GM21367 (cell line): ENCODE data around the gene RAB3GAP2.
"Not testable (repeated sequence)": the region's sequence is repeated elsewhere in the genome, so short reads cannot be mapped to it uniquely, and the experiment has no call there.

ENCODE experiments used
- ATAC-seq: cut with Tn5 transposase; IDR thresholded peaks from one replicate; pipeline ENCODE4 v1.9.1; 2021; ENCODE audit not compliant: unreplicated experiment

The RAB3GAP2 gene

GRCh38 chr1:220156620-220157146 lies 115.6 kb downstream of the RAB3GAP2 start:
- no peak for ATAC-seq

- no peak for ATAC-seq
Measured at GRCh38 chr1:220153147-220153546, 119.1 kb downstream of the RAB3GAP2 start.

GRCh38 chr1:220151454-220151853 lies 120.8 kb downstream of the RAB3GAP2 start:
- ATAC-seq: no peak

GRCh38 chr1:220149742-220150141 lies 122.5 kb downstream of the RAB3GAP2 start:
- no peak for ATAC-seq

- ATAC-seq: no peak
Measured at GRCh38 chr1:220144051-220144450, 128.2 kb downstream of the RAB3GAP2 start.

- ATAC-seq: no peak
Measured at GRCh38 chr1:220139966-220140365, 132.3 kb downstream of the RAB3GAP2 start.

- no peak for ATAC-seq
Measured at GRCh38 chr1:220137019-220137786, 135.1 kb downstream of the RAB3GAP2 start.

GRCh38 chr1:220135755-220136154 lies 136.5 kb downstream of the RAB3GAP2 start:
- no peak for ATAC-seq

GRCh38 chr1:220129479-220130210 lies 142.6 kb downstream of the RAB3GAP2 start:
- ATAC-seq: no peak

- no peak for ATAC-seq
Measured at GRCh38 chr1:220127076-220127475, 145.2 kb downstream of the RAB3GAP2 start.

- no peak for ATAC-seq
Measured at GRCh38 chr1:220124542-220124941, 147.7 kb downstream of the RAB3GAP2 start.

- ATAC-seq: no peak
Measured at GRCh38 chr1:220123889-220124288, 148.4 kb downstream of the RAB3GAP2 start.

GRCh38 chr1:220123066-220123465 lies 149.2 kb downstream of the RAB3GAP2 start:
- ATAC-seq: no peak

- no peak for ATAC-seq
Measured at GRCh38 chr1:220121791-220122530, 150.3 kb downstream of the RAB3GAP2 start.

- no peak for ATAC-seq
Measured at GRCh38 chr1:220119043-220119512, 153.2 kb downstream of the RAB3GAP2 start.

- no peak for ATAC-seq
Measured at GRCh38 chr1:220113136-220113695, 159.0 kb downstream of the RAB3GAP2 start.

GRCh38 chr1:220112600-220112999 lies 159.7 kb downstream of the RAB3GAP2 start:
- ATAC-seq: not testable (repeated sequence)

GRCh38 chr1:220110473-220110872 lies 161.8 kb downstream of the RAB3GAP2 start:
- not testable (repeated sequence) for ATAC-seq

GRCh38 chr1:220099826-220100225 lies 172.4 kb downstream of the RAB3GAP2 start:
- ATAC-seq: no peak
